CD14-positive monocyte (primary cell): ENCODE data around the gene UNC13B. TPM values are rescaled to one million over a fixed set of nuclear protein-coding genes. Genes with fewer than 3 reads are reported as not detected.

Experiments used
- DNase-seq, 3 donors: peaks; one replicate each; pipeline ENCODE4 v3.0.0-alpha.2; 2011 to 2022
- H2AFZ ChIP-seq: 2 replicates; pipeline ENCODE4 v1.6.0; 2012; ENCODE audit warnings: mild to moderate bottlenecking, low read depth, low read length, inconsistent platforms; ENCODE audit not compliant: insufficient read depth, poor library complexity, severe bottlenecking
- H3K27ac ChIP-seq, 2 donors: 1 replicate in 1 of 2; 2 replicates in 1 of 2; pipeline ENCODE4 v1.5.1; 2012 to 2013; ENCODE audit warnings: low read length in 2 of 2, control low read depth in 1 of 2, inconsistent platforms in 1 of 2, low read depth in 1 of 2, mild to moderate bottlenecking in 1 of 2
- H3K27me3 ChIP-seq, 2 donors: one replicate each; pipeline versions ENCODE4 v1.6.0 to v1.6.1; 2011 to 2013; ENCODE audit warnings: low read length in 2 of 2; ENCODE audit not compliant: control insufficient read depth in 2 of 2, insufficient read depth in 2 of 2
- H3K36me3 ChIP-seq, 2 donors: replicated peaks in 1 of 2; 1 replicate in 1 of 2; 2 replicates in 1 of 2; pipeline versions ENCODE4 v1.5.1 to v1.6.1; 2012 to 2013; ENCODE audit warnings: low read length in 2 of 2, control low read depth in 1 of 2, inconsistent platforms in 1 of 2, mild to moderate bottlenecking in 1 of 2; ENCODE audit not compliant: insufficient read depth in 2 of 2, control insufficient read depth in 1 of 2
- H3K4me1 ChIP-seq, 2 donors: 1 replicate in 1 of 2; 2 replicates in 1 of 2; pipeline versions ENCODE4 v1.5.1 to v1.6.1; 2012 to 2013; ENCODE audit warnings: low read length in 2 of 2, control low read depth in 1 of 2, inconsistent platforms in 1 of 2, mild to moderate bottlenecking in 1 of 2, moderate library complexity in 1 of 2; ENCODE audit not compliant: insufficient read depth in 2 of 2, control insufficient read depth in 1 of 2
- H3K4me2 ChIP-seq: replicated peaks from 2 replicates; pipeline ENCODE3; 2012; ENCODE audit warnings: low read length, moderate library complexity, mild to moderate bottlenecking; ENCODE audit not compliant: poor library complexity, severe bottlenecking; ENCODE audit errors: extremely low read depth
- H3K4me3 ChIP-seq, 3 experiments: fragments of 200-600 bp in 1 of 3; sonication (generic) in 1 of 3; replicated peaks in 1 of 3; 1 replicate in 2 of 3; 2 replicates in 1 of 3; pipeline ENCODE4 v1.5.1; 2011 to 2013; ENCODE audit warnings: low read length in 3 of 3, mild to moderate bottlenecking in 3 of 3, control low read depth in 2 of 3, low read depth in 2 of 3, inconsistent platforms in 1 of 3, moderate library complexity in 1 of 3
- H3K79me2 ChIP-seq: 2 replicates; pipeline ENCODE4 v1.6.0; 2012; ENCODE audit warnings: mild to moderate bottlenecking, control low read depth, inconsistent platforms, low read length, moderate library complexity; ENCODE audit not compliant: insufficient read depth
- H3K9ac ChIP-seq: 2 replicates; pipeline ENCODE4 v1.6.0; 2017; ENCODE audit warnings: low read length, mild to moderate bottlenecking; ENCODE audit not compliant: insufficient read depth, poor library complexity, severe bottlenecking
- H3K9me3 ChIP-seq, 2 donors: replicated peaks in 1 of 2; 1 replicate in 1 of 2; 2 replicates in 1 of 2; pipeline versions ENCODE4 v1.5.1 to v1.6.1; 2012 to 2013; ENCODE audit warnings: low read length in 2 of 2, control low read depth in 1 of 2; ENCODE audit not compliant: control insufficient read depth in 1 of 2, insufficient read depth in 1 of 2
- H4K20me1 ChIP-seq: 2 replicates; pipeline ENCODE4 v1.6.0; 2012; ENCODE audit warnings: mild to moderate bottlenecking, low read length, control low read depth, moderate library complexity; ENCODE audit not compliant: insufficient read depth
- H3K27ac Mint-ChIP-seq, 7 donors: one replicate each; pipeline ENCODE4 v1.8.0; 2020; ENCODE audit warnings: mild to moderate bottlenecking in 7 of 7, mixed read lengths in 7 of 7, moderate library complexity in 6 of 7, inconsistent platforms in 2 of 7
- H3K27me3 Mint-ChIP-seq, 3 donors: one replicate each; pipeline ENCODE4 v1.8.0; 2021 to 2022; ENCODE audit warnings: low read depth in 3 of 3, mild to moderate bottlenecking in 3 of 3, mixed read lengths in 3 of 3, moderate library complexity in 3 of 3, inconsistent platforms in 1 of 3
- H3K36me3 Mint-ChIP-seq, 2 donors: one replicate each; pipeline ENCODE4 v1.8.0; 2020; ENCODE audit warnings: mixed read lengths in 2 of 2, inconsistent platforms in 1 of 2, mild to moderate bottlenecking in 1 of 2
- H3K4me1 Mint-ChIP-seq: one replicate; pipeline ENCODE4 v1.8.0; 2020; ENCODE audit warnings: mild to moderate bottlenecking, mixed read lengths
- H3K4me3 Mint-ChIP-seq, 2 donors: one replicate each; pipeline ENCODE4 v1.8.0; 2020; ENCODE audit warnings: mild to moderate bottlenecking in 2 of 2, mixed read lengths in 2 of 2, moderate library complexity in 1 of 2
- H3K9me3 Mint-ChIP-seq, 7 donors: one replicate each; pipeline ENCODE4 v1.8.0; 2020 to 2022; ENCODE audit warnings: mixed read lengths in 7 of 7, mild to moderate bottlenecking in 6 of 7, moderate library complexity in 6 of 7, inconsistent platforms in 2 of 7
- CTCF ChIP-seq: fragments of 200-600 bp; IDR thresholded peaks from one replicate; pipeline ENCODE4 v1.8.0; 2022; ENCODE audit warnings: antibody characterized with exemption, mild to moderate bottlenecking
- WGBS: methylation state at CpG from one replicate; pipeline ENCODE4 v1.1.5; 2013; ENCODE audit warnings: missing lambda C conversion rate; ENCODE audit not compliant: insufficient coverage; 5-methylcytosine and 5-hydroxymethylcytosine counted together
- intact Hi-C, 2 donors: fragments of 100-400 bp; cut with micrococcal nuclease; formaldehyde crosslinking; loops; one replicate each; pipeline versions ENCODE4 v1.15.0 to v1.15.1; 2023
- polyA plus RNA-seq, 3 donors: library from polyadenylated mRNA; depleted of rRNA in 1 of 3; unstranded in 2 of 3; stranded (reverse) in 1 of 3; fragments of 300-500 nt in 2 of 3; fragments of >200 nt in 1 of 3; fragmentation: Illumina TruSeq in 2 of 3; gene quantifications; 1 replicate in 2 of 3; 2 replicates in 1 of 3; pipeline ENCODE4 v1.2.3, GENCODE V29; 2012 to 2021

Gene UNC13B
- polyA plus RNA-seq, 3 donors: 0.41 to 0.81 (median 0.66) TPM

GRCh38 chr9:35414889-35415288, 253.1 kb downstream of the UNC13B start:
- TF ChIP-seq CTCF: no peak
- intact Hi-C loops: no loop called here

GRCh38 chr9:35415402-35416097, 253.7 kb downstream of the UNC13B start:
- H3K4me3 ChIP-seq: no peak overlapping the region
- no peaks in the 10 kb centered on the region for H3K9me3 ChIP-seq
- H3K79me2 ChIP-seq: no peaks in the 10 kb centered on the region
- no peak overlapping the region for H3K4me2 ChIP-seq
- H3K27ac Mint-ChIP-seq: peak overlapping the region in 1 of 7 donors; percentile 45
- peaks cover 0 to 4% (median 0%) of the 10 kb centered on the region in 7 donors for H3K9me3 Mint-ChIP-seq
- no peak overlapping the region for H3K27ac ChIP-seq
- DNase-seq: no peak
- H3K36me3 ChIP-seq: no peaks in the 10 kb centered on the region
- no peak overlapping the region for H2AFZ ChIP-seq
- no peak overlapping the region for H3K4me3 Mint-ChIP-seq
- H3K4me1 ChIP-seq: no peaks in the 10 kb centered on the region
- no peak overlapping the region for H3K9ac ChIP-seq
- TF ChIP-seq CTCF: no peak
- no peaks in the 10 kb centered on the region for H3K36me3 Mint-ChIP-seq
- no peaks in the 10 kb centered on the region for H4K20me1 ChIP-seq
- no peaks in the 10 kb centered on the region for H3K27me3 ChIP-seq
- H3K4me1 Mint-ChIP-seq: no peaks in the 10 kb centered on the region
- H3K27me3 Mint-ChIP-seq: peaks cover 3 to 9% (median 4%) of the 10 kb centered on the region in 3 donors
- 95% methylated on average over 5 of the region's 6 CpGs for WGBS
- intact Hi-C loops: no loop called here

More at GRCh38 chr9:35414889-35415288, 253.1 kb downstream of the UNC13B start:
- Histone ChIP-seq H3K4me3 (no peak overlapping the region), H3K36me3 (no peaks in the 10 kb centered on the region), H3K4me2 (no peak overlapping the region), H3K27ac (no peak overlapping the region), H4K20me1 (no peaks in the 10 kb centered on the region), H3K9me3 (no peaks in the 10 kb centered on the region), H3K27me3 (no peaks in the 10 kb centered on the region), H2AFZ (no peak overlapping the region), H3K4me1 (no peaks in the 10 kb centered on the region), H3K79me2 (no peaks in the 10 kb centered on the region), H3K9ac (no peak overlapping the region)
- Mint-ChIP-seq H3K4me3 (no peak overlapping the region), H3K4me1 (no peaks in the 10 kb centered on the region), H3K36me3 (no peaks in the 10 kb centered on the region), H3K27me3 (peaks cover 0 to 7% (median 3%) of the 10 kb centered on the region in 3 donors), H3K27ac (no peak overlapping the region), H3K9me3 (peaks cover 0 to 4% (median 0%) of the 10 kb centered on the region in 7 donors)
- no CpG with 5 or more reads among the region's 1 CpG for WGBS
- DNase-seq: no peak
